NCI-H82 (cell line): ENCODE measurements around the gene ELAVL3.

ENCODE experiments used
- DNase-seq: peaks from one replicate; lab custom pipeline; 2025; lab: John Stamatoyannopoulos, UW

ELAVL3 gene

GRCh38 chr19:11480715-11481533, at the start of gene ELAVL3:
ELAVL3 (minus strand) TSS chr19:11481046; CDS start chr19:11480608, 438 bp downstream.
- DNase-seq = peak; percentile 71

GRCh38 chr19:11530432-11530831, 49.6 kb upstream of the ELAVL3 start:
- peak; percentile 95 for DNase-seq

GRCh38 chr19:11528551-11529341, 47.9 kb upstream of the ELAVL3 start, which contains the start of gene ECSIT:
ECSIT (minus strand) TSS chr19:11529134; CDS start chr19:11519170, 9,964 bp downstream.
- peak; percentile 98 for DNase-seq

- DNase-seq = no peak
These were observed 38.3 kb upstream of the ELAVL3 start for GRCh38 chr19:11519138-11519537.

GRCh38 chr19:11513946-11514345, 33.1 kb upstream of the ELAVL3 start:
- DNase-seq = no peak

GRCh38 chr19:11510444-11510843, 29.6 kb upstream of the ELAVL3 start:
- DNase-seq = no peak

GRCh38 chr19:11507370-11508078, 26.7 kb upstream of the ELAVL3 start:
- DNase-seq = no peak

GRCh38 chr19:11506967-11507366, 26.1 kb upstream of the ELAVL3 start:
- DNase-seq = no peak

- no peak for DNase-seq
These were observed 25.3 kb upstream of the ELAVL3 start for GRCh38 chr19:11506101-11506555.

GRCh38 chr19:11505504-11506100, 24.8 kb upstream of the ELAVL3 start, which contains the start of gene ZNF653:
ZNF653 (minus strand) TSS chr19:11505839; CDS start chr19:11505786, 53 bp downstream.
- peak; percentile 96 for DNase-seq

- DNase-seq = peak; percentile 97
These were observed 24.2 kb upstream of the ELAVL3 start for GRCh38 chr19:11505032-11505503.

GRCh38 chr19:11504502-11505031, 23.7 kb upstream of the ELAVL3 start:
- no peak for DNase-seq

GRCh38 chr19:11499890-11500420, 19.1 kb upstream of the ELAVL3 start:
- no peak for DNase-seq

GRCh38 chr19:11499220-11499726, 18.4 kb upstream of the ELAVL3 start:
- DNase-seq = no peak

GRCh38 chr19:11496391-11497163, 15.7 kb upstream of the ELAVL3 start:
- DNase-seq = peak; percentile 77

- no peak for DNase-seq
These were observed 15.0 kb upstream of the ELAVL3 start for GRCh38 chr19:11495885-11496284.

- DNase-seq = no peak
These were observed 14.6 kb upstream of the ELAVL3 start for GRCh38 chr19:11495481-11495880.

GRCh38 chr19:11494634-11495285, 13.9 kb upstream of the ELAVL3 start:
- DNase-seq = no peak

GRCh38 chr19:11489378-11489777, 8.5 kb upstream of the ELAVL3 start:
- no peak for DNase-seq
